Mesothelial cell of epicardium (in vitro differentiated cells): ENCODE data around the gene KIF2B. TPM values are rescaled to one million over a fixed set of nuclear protein-coding genes. Genes with fewer than 3 reads are reported as not detected.
"Not testable (repeated sequence)": the region's sequence is repeated elsewhere in the genome, so short reads cannot be mapped to it uniquely, and the experiment has no call there.

Source experiments
- DNase-seq, 2 experiments: peaks; one replicate each; pipeline ENCODE4 v3.0.0; 2021; ENCODE audit warnings: low spot score in 2 of 2; ENCODE audit not compliant: unreplicated experiment in 2 of 2
- H3K27ac Mint-ChIP-seq: 2 replicates; pipeline ENCODE4 v1.8.0; 2021; ENCODE audit warnings: mixed read lengths
- H3K27me3 Mint-ChIP-seq: 2 replicates; pipeline ENCODE4 v1.8.0; 2021; ENCODE audit warnings: low read depth, mixed read lengths
- H3K36me3 Mint-ChIP-seq: 2 replicates; pipeline ENCODE4 v1.8.0; 2021; ENCODE audit warnings: mixed read lengths
- H3K4me1 Mint-ChIP-seq: 2 replicates; pipeline ENCODE4 v1.8.0; 2021; ENCODE audit warnings: mixed read lengths
- H3K4me3 Mint-ChIP-seq: 2 replicates; pipeline ENCODE4 v1.8.0; 2021; ENCODE audit warnings: mild to moderate bottlenecking, moderate library complexity, mixed read lengths
- H3K9me3 Mint-ChIP-seq: 2 replicates; pipeline ENCODE4 v1.8.0; 2021; ENCODE audit warnings: mixed read lengths
- CTCF ChIP-seq: fragments of 200-600 bp; sonication (generic); IDR thresholded peaks from one replicate; pipeline ENCODE4 v1.5.0; 2021; ENCODE audit warnings: antibody characterized with exemption; ENCODE audit not compliant: unreplicated experiment
- total RNA-seq: library from RNA; stranded (reverse); gene quantifications from 3 replicates; pipeline ENCODE4 v1.2.1, GENCODE V29; 2021

KIF2B gene
- total RNA-seq, 1 donor from 2014 or later, result not detected

- H3K36me3 Mint-ChIP-seq, result no peaks in the 10 kb centered on the region
- no peak overlapping the region for H3K4me3 Mint-ChIP-seq
- H3K27me3 Mint-ChIP-seq, result no peaks in the 10 kb centered on the region
- no peak for DNase-seq
- TF ChIP-seq CTCF, result no peak
- peaks cover 4% of the 10 kb centered on the region for H3K4me1 Mint-ChIP-seq
- no peak overlapping the region for H3K27ac Mint-ChIP-seq
- H3K9me3 Mint-ChIP-seq, result no peaks in the 10 kb centered on the region
These were observed 4.5 kb upstream of the KIF2B start for GRCh38 chr17:53818271-53818670.

GRCh38 chr17:53818929-53819328 lies 3.8 kb upstream of the KIF2B start:
- Mint-ChIP-seq H3K27me3 (no peaks in the 10 kb centered on the region), H3K9me3 (no peaks in the 10 kb centered on the region), H3K36me3 (no peaks in the 10 kb centered on the region), H3K4me3 (no peak overlapping the region), H3K4me1 (peaks cover 4% of the 10 kb centered on the region), H3K27ac (no peak overlapping the region)
- TF ChIP-seq CTCF, result no peak
- DNase-seq, result no peak

GRCh38 chr17:53819956-53820355 lies 2.8 kb upstream of the KIF2B start:
- no peaks in the 10 kb centered on the region for H3K27me3 Mint-ChIP-seq
- H3K27ac Mint-ChIP-seq, result no peak overlapping the region
- no peak overlapping the region for H3K4me3 Mint-ChIP-seq
- no peaks in the 10 kb centered on the region for H3K9me3 Mint-ChIP-seq
- H3K4me1 Mint-ChIP-seq, result peaks cover 4% of the 10 kb centered on the region
- H3K36me3 Mint-ChIP-seq, result no peaks in the 10 kb centered on the region
- no peak for DNase-seq
- TF ChIP-seq CTCF, result no peak

- no peak overlapping the region for H3K27ac Mint-ChIP-seq
- no peak overlapping the region for H3K4me3 Mint-ChIP-seq
- no peaks in the 10 kb centered on the region for H3K9me3 Mint-ChIP-seq
- no peak for DNase-seq
- H3K36me3 Mint-ChIP-seq, result no peaks in the 10 kb centered on the region
- no peaks in the 10 kb centered on the region for H3K27me3 Mint-ChIP-seq
- no peak for TF ChIP-seq CTCF
- H3K4me1 Mint-ChIP-seq, result peaks cover 4% of the 10 kb centered on the region
These were observed 769 bp downstream of the KIF2B start for GRCh38 chr17:53823341-53824050.

GRCh38 chr17:53834771-53835170 lies 12.0 kb downstream of the KIF2B start:
- not testable (repeated sequence) for H3K4me1 Mint-ChIP-seq, H3K36me3 Mint-ChIP-seq, DNase-seq, H3K4me3 Mint-ChIP-seq, H3K27me3 Mint-ChIP-seq, H3K27ac Mint-ChIP-seq
- peaks cover 19% of the 10 kb centered on the region for H3K9me3 Mint-ChIP-seq

GRCh38 chr17:53837131-53837530 lies 14.4 kb downstream of the KIF2B start:
- no peak for TF ChIP-seq CTCF
- Mint-ChIP-seq H3K36me3 (no peaks in the 10 kb centered on the region), H3K4me3 (no peak overlapping the region), H3K27ac (no peak overlapping the region), H3K9me3 (peaks cover 21% of the 10 kb centered on the region), H3K4me1 (no peaks in the 10 kb centered on the region), H3K27me3 (no peaks in the 10 kb centered on the region)
- DNase-seq, result no peak
